Measurements from ENCODE around the gene ITPRIPL2. TPM values are rescaled to one million over a fixed set of nuclear protein-coding genes. Genes with fewer than 3 reads are reported as not detected.

ITPRIPL2 gene
- total RNA-seq, 6 experiments from 2014 or later: 12.2 to 23.5 (median 17.7) TPM

- no peak overlapping the region for H3K4me3 ChIP-seq
- no peaks in the 10 kb centered on the region for H3K27me3 ChIP-seq
- H3K36me3 ChIP-seq: no peaks in the 10 kb centered on the region
- peak; percentile 47 to 60 (median 52) for ATAC-seq
- DNase-seq: no peak
- intact Hi-C loops (cut with DNase I): no loop called here
- 57% methylated on average over 4 of the region's 4 CpGs for WGBS (ENCODE audit: insufficient coverage, low coverage, low lambda C conversion rate, missing lambda C conversion rate)
- TF ChIP-seq, protein P1, sequence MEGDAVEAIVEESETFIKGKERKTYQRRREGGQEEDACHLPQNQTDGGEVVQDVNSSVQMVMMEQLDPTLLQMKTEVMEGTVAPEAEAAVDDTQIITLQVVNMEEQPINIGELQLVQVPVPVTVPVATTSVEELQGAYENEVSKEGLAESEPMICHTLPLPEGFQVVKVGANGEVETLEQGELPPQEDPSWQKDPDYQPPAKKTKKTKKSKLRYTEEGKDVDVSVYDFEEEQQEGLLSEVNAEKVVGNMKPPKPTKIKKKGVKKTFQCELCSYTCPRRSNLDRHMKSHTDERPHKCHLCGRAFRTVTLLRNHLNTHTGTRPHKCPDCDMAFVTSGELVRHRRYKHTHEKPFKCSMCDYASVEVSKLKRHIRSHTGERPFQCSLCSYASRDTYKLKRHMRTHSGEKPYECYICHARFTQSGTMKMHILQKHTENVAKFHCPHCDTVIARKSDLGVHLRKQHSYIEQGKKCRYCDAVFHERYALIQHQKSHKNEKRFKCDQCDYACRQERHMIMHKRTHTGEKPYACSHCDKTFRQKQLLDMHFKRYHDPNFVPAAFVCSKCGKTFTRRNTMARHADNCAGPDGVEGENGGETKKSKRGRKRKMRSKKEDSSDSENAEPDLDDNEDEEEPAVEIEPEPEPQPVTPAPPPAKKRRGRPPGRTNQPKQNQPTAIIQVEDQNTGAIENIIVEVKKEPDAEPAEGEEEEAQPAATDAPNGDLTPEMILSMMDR (IDR thresholded peaks at IDR 0.05): no peak
- TF ChIP-seq POLR2A (IDR thresholded peaks at IDR 0.05): no peak
- H3K27ac ChIP-seq: peak overlapping the region in 2 of 3 donors; percentile 6 to 76
- H3K4me1 ChIP-seq: peaks cover 0 to 38% (median 9%) of the 10 kb centered on the region in 4 donors
- H3K9me3 ChIP-seq: no peaks in the 10 kb centered on the region
Measured at GRCh38 chr16:19110537-19111360, 3.0 kb upstream of the ITPRIPL2 start.

DNA sequence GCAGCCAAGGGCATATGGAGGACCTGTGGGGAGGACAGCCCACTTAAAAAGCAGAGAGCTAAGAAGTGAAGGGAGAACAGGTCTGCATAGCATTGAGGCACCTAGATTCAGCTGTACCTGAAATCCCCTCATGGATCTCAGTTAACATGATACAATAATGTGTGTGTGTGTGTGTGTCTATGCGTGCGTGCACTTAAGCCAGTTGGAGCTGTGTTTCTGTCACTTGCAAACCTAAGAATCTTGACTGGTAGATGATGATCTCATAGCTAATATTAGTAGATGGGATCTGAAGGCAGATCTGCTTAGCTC is 1.7 kb upstream of the ITPRIPL2 start:
- ATAC-seq (no peak), DNase-seq (no peak)
- intact Hi-C loops (cut with DNase I): no loop called here
- no peak overlapping the region for H3K4me3 ChIP-seq
- no peaks in the 10 kb centered on the region for H3K36me3 ChIP-seq
- H3K9me3 ChIP-seq: no peaks in the 10 kb centered on the region
- WGBS (ENCODE audit: insufficient coverage, low coverage, low lambda C conversion rate, missing lambda C conversion rate): no CpG with 5 or more reads among the region's 2 CpGs
- no peak overlapping the region for H3K27ac ChIP-seq
- H3K4me1 ChIP-seq: peaks cover 0 to 49% (median 9%) of the 10 kb centered on the region in 4 donors
- H3K27me3 ChIP-seq: no peaks in the 10 kb centered on the region
- TF ChIP-seq, protein P1 (IDR thresholded peaks at IDR 0.05): no peak
- TF ChIP-seq POLR2A (IDR thresholded peaks at IDR 0.05): no peak

DNA sequence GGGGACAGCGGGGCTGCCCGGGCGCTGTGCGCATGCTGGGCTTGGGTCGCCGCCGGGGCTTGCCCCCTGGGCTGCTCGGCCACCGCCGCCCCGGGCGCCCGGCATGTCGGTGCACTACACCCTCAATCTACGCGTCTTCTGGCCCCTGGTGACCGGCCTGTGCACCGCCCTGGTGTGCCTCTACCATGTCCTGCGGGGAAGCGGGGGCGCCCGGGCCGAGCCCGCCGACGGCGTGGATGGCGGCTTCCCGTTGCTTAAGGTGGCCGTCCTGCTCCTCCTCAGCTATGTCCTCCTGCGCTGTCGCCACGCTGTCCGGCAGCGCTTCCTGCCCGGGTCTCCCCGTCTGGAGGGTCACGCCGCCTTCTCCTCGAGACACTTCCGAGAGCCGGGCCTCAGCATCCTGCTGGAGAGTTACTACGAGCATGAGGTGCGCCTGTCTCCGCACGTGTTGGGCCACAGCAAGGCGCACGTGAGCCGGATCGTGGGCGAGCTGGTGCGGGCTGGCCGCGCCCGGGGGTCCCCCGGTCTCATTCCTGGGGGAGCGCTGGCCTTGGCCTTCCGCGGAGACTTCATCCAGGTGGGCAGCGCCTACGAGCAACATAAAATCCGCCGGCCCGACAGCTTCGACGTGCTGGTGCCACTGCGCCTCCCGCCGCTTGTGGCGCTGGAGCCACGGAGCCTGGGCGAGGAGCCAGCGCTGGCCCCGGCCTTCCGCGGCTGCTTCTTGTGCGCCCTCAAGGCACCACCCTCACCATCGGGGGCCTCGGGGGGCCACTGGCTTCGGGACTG is 789 bp downstream of the ITPRIPL2 start:
- intact Hi-C loops (cut with DNase I): no loop called here
- Histone ChIP-seq H3K4me1 (peaks cover 0 to 65% (median 9%) of the 10 kb centered on the region in 4 donors), H3K9me3 (no peaks in the 10 kb centered on the region), H3K36me3 (no peaks in the 10 kb centered on the region), H3K27ac (peak overlapping the region; percentile 77 to 92 (median 86)), H3K27me3 (no peaks in the 10 kb centered on the region), H3K4me3 (peak overlapping the region; percentile 65 to 82 (median 77))
- ATAC-seq: peak; percentile 16 to 47 (median 27)
- no peak for TF ChIP-seq POLR2A (IDR thresholded peaks at IDR 0.05)
- TF ChIP-seq, protein P1 (IDR thresholded peaks at IDR 0.05): no peak
- no CpG with 5 or more reads among the region's 80 CpGs for WGBS (ENCODE audit: insufficient coverage, low coverage, low lambda C conversion rate, missing lambda C conversion rate)
- DNase-seq: peak; percentile 58 to 76 (median 74)

DNA sequence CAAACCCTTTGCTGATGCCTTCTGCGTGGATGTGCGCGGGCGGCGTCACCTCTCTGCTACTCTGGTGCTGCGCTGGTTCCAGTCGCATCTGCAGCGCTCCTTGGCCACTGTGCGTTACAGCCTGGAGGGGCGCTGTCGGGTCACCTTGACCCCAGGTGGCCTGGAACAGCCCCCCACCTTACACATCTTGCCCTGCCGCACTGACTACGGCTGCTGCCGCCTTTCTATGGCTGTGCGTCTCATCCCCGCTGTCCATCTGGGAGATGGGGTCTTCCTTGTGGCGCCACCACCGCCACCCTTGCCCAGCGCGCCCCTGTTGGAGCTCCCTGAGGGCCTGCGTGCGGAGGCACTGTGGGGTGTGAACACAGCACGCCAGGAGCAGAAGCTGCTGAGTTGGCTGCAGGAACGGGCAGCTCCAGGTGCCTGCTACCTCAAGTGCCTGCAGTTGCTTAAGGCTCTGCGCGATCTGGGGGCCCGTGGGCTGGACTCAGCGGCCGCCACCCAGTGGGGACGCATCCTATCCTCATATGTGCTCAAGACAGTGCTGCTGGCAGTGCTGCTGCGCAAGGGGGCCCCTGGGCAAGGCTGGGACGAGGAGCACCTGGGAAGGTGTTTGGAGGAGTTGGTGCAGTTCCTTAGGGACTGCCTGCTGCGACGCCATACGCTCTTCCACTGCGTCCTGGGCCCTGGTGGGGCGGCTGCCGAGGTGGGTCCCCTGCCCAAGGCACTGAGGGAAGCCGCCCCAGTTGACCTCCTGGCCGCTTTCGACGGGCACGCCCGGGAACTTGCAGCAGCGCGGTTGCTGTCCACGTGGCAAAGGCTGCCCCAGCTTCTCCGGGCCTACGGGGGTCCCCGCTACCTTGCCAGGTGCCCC is 1.6 kb downstream of the ITPRIPL2 start:
- H3K27ac ChIP-seq: peak overlapping the region in 2 of 3 donors; percentile 86 to 92
- ATAC-seq (no peak), DNase-seq (no peak)
- 80% methylated on average over 1 of the region's 50 CpGs for WGBS (ENCODE audit: insufficient coverage, low coverage, low lambda C conversion rate, missing lambda C conversion rate)
- H3K4me1 ChIP-seq: peaks cover 0 to 62% (median 7%) of the 10 kb centered on the region in 4 donors
- intact Hi-C loops (cut with DNase I): no loop called here
- no peaks in the 10 kb centered on the region for H3K9me3 ChIP-seq
- no peaks in the 10 kb centered on the region for H3K36me3 ChIP-seq
- no peak for TF ChIP-seq POLR2A (IDR thresholded peaks at IDR 0.05)
- TF ChIP-seq, protein P1 (IDR thresholded peaks at IDR 0.05): no peak
- peak overlapping the region; percentile 65 to 82 (median 77) for H3K4me3 ChIP-seq
- no peaks in the 10 kb centered on the region for H3K27me3 ChIP-seq

All from right lobe of liver (tissue), 6 donors.